Measurements from ENCODE around the gene KCNA10.

The KCNA10 gene

DNA sequence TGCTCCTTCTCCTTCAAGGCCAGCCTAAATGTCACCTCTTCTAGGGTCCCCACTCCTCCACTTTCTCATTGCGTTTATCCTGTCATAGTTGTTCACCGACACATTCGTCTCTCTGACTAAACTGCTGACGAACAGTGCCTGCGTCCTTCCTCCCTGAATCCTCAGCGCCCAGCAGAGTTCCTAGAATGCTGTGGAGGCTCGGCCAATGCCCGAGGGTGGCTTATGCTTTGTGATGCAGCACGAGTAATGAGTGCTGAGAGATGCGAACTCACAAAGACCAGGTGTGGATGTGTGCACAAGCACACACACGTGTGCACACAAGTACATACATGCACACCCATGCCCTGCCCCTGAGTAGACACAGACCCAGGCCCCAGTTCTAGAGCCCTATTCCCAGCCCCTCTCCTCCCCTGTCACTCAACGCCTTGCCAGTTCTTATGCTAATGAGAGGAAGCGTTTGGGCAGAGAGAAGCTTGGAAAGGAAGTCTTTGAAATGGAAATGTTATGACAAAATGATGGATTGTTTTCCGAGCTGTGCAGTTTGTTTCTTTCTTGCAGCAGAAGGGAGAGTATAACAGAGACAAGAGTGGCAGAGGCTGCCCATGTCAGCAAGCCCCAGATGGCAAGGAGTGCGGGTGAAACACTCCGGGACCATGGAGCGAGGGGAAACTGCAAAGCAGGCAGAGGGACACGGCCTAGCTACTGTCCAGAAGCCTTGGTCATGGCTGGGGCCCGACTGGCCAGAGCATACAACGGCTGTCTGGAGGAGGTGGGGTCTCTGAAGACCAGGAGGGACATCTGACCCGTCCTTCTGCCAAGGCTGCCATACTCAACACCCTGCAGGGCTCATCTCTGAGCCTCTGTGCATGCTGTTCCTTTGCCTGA lies 24.2 kb downstream of the KCNA10 start:
- no peak for DNase-seq

DNA sequence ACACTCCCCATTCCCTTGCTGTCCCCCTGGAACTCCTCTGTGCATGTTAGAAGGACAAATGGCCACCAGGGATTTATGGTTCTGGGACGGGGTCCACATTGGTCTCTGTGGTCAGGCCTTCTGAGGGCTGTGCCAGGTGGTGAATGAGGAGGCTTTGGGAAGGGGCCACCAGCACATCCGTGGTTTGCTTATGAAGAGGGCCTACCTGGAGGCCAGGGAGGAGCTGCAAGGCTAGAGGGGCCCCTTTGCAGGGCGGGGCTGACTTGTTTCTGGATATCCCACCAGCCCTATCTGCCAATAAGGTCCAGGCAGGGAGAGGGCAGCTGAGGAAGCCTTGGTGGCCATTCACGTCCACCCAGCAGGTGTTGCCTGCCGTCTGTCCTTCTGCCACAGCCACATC lies 24.9 kb downstream of the KCNA10 start:
- DNase-seq, result no peak

DNA sequence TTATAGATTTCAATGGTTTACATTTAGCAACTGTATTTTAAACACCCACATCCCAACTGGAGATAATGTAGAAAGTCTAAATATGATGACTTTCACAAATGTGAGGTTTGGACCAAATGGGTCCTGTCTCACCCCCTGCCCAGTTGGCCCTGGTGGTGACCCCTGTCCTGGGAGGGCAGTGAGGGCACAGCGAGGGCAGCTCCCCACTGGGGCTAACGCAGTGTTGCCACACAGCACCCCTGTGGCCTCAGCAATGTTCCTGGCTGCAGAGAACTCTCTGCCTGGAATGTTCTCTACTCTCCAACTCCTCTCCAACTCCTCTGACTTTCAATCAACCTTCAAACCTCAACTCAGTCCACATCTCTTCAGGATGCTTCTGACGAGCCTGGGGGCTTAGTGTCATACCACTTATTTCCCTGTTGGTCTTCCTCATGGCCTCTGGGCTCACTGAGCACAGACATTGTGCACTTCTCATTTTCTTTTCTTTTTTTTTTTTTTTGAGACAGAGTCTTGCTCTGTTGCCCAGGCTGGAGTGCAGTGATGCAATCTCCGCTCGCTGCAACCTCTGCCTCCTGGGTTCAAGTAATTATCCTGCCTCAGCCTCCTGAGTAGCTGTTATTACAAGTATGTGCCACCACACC lies 25.8 kb downstream of the KCNA10 start:
- no peak for DNase-seq

DNA sequence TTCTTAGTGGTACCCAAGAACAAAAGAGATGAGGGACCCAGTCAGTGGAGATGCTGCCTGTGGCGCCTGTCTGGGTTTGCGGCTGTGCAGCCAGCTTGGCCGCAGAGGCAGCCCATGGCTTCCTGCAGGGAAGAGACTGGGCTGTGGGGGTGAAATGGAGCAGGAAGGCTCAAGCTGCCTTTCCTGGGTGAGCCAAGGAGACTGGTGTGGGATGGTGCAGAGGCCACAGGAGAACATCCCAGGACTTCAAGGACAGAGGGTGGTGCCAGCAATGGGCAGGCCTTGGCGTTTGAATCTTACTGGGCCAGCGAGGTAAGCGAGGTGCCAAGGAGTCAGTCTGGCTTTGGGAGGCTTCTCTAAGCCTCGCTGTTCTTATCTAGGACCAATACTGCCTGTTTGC lies 26.4 kb downstream of the KCNA10 start:
- no peak for DNase-seq

DNA sequence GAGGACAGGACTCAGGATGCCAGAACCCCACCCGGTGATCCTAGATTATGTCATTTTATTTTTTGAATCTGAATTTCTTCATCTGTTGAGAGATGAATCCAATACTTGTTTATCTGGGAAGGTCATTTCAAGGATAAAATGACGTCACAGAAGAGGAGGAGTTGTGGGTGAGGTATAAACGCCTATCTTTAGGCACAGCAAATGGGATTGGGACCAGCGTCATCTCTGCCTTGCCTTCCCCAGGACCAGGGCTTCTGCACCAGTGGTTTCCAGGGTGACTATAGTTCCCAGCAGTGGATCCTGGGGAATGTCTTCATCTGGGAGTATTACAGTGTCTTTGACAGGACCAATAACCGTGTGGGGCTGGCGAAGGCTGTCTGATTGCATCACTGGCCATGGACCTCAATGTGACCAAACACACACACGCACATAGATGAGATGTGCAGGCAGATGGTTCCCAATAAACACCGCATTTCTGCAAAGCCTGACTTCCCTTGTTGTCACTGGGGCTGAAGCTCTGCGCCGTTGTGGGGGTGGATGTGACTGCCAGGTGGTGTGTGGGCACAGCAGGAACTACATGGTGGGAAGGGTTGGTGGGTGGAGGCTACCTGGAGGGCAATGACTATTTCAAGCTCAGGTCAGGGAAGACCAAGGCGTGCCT lies 28.1 kb downstream of the KCNA10 start:
- no peak for DNase-seq

DNA sequence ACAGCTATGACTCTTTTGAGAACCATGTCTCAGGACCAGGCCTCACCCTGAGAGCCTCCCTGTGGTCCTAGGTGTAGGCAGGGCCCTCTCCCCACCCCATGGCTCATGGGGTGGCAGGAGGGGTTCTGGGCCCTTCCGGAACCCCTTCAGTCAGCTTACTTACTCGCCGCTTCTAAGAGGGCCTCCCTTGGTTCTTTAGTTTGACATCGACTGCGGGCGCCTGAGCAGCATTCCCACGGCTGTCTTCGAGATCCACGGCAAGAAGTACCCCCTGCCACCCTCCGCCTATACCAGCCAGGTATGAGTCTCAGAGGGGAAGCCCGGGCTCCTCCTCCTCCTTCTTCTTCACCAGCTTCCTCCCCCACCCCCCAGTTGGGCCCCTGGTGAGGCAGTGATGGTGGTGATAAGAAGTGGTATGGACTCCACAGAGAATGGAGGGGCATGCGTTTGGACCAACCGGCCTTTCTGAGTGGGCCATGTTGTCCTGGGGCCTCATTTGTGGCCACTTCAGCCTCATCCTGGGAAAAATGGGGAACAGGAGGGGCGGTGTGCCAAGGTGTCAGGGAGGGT lies 28.9 kb downstream of the KCNA10 start:
- no peak for DNase-seq

DNA sequence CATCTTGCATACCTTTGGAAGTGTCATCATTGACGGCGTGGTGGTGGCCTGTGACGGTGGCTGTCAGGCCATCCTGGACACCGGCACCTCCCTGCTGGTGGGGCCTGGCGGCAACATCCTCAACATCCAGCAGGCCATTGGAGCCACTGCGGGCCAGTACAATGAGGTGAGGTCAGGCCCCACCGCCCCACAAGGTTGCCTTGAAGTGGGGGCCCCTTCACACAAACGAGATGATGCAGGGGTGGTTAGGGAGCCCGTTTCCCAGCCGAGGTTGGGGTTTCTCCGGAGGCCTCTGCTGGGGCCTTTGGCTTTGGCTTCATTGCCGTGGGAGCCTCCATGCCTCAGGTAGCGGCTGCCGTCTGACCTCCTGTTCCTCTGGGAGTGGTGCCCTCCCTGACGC lies 29.6 kb downstream of the KCNA10 start:
- DNase-seq, result no peak

DNA sequence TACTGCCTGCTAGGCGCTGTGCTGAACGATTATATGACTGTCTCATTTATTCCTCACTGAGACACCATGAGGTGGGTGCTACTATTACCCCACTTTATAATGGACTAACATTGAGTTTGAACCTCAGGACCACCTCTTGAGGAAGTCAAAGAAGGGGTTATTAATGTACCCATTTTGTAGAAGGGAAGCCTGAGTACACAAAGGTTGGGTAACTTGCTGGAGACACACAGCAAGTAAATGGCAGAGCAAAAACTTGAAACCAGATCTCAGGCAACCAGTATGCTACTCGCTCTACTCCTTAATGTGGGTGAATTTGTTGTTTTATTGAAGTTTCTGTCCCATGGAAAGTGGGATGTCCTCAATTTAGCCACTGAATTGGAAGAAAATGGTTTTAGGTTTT lies 30.1 kb downstream of the KCNA10 start:
- no peak for DNase-seq

DNA sequence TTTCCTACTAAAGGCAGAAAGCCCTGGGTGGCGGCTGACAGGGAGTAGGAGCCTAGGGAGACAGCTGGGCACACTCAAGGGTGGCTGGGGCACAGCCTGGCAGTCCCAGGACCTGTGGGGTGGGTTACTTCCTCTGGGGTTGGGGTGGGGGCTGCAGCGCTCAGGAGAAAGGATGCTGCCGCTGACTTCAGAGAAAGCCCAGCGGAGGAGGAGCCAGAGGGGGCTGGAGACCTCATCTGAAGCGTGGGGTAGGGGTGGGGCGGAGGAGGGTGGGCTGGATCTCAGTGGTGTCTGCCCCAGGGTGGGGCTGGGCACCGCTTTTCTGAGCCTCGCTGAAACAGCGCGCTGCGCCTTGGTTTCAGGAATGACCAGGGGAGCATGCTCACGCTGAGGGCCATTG lies 30.8 kb downstream of the KCNA10 start:
- no peak for DNase-seq

DNA sequence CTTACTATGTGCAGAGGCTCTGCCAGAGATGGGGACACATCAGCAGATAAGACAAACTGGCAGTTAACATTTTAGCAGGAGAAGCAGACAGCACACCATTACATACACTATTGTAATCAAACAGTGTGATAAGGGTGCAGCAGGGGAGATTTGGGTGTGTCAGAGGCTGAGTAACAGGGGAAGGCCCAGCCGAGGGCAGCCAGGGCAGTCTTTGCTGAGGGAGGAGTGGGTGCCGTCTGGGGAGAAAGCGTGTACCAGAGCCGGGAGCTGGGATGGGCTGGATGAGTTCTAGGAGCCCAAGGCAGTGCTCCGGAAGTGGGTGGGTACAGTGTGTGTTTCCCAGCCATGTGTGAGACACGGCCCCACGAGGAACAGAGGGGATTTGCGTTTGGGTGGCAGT lies 31.2 kb downstream of the KCNA10 start:
- DNase-seq, result no peak

DNA sequence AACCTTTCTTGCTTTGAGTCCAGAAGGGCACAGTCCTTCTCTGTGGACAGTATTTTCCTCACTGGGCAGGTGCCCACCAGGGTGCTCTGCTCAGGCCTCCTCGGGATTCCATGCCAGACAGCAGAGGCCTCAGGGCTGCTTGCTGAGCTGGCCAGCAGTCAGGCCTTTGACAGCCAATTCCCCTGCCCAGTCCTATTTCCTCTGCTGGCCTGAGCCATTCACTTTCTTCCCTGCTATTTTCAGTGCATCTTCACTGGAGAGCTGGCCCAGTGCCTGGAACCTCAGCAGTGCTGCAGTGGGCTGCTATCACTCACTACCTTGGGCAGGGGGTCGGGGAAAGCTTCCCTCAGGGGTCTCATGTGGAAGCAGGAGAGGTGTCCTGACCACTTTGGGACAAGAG lies 33.2 kb downstream of the KCNA10 start:
- DNase-seq, result no peak

DNA sequence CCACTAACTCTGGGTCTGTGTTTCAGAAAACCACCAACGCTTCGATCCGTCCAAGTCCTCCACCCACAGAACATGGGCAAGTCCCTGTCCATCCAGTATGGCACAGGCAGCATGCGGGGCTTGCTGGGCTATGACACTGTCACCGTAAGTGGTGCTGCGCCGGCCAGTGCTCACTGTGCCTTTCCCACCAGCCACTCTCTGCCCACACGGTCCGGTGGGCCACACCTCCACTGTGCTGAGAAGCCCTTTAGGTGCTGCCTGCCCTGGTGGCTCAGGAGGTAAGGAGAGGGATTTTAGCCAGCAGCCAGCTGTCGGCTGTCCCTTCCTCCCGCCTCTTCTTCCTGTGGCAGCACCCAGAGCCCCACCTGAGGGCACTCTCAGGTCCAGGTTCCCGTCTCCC lies 34.2 kb downstream of the KCNA10 start:
- no peak for DNase-seq

DNA sequence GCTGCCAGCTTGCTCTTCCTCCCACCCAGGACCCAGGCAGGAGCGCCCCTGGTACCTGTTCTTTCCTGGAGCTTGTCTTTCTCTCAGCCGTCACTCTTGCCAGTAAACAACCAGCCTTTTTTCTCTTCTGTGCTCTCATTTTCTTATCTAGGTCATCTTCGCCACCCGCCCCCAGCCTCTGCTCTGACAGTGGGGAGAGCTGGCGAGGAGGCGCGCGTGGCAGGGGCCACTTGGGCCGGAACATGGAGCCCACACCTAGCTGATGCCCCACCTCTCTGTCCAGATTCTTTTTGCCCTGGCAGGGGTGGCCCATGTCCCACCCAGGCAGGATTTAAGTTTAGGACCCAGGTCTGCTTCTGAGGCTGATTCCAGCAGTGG lies 35.7 kb downstream of the KCNA10 start:
- DNase-seq, result no peak

DNA sequence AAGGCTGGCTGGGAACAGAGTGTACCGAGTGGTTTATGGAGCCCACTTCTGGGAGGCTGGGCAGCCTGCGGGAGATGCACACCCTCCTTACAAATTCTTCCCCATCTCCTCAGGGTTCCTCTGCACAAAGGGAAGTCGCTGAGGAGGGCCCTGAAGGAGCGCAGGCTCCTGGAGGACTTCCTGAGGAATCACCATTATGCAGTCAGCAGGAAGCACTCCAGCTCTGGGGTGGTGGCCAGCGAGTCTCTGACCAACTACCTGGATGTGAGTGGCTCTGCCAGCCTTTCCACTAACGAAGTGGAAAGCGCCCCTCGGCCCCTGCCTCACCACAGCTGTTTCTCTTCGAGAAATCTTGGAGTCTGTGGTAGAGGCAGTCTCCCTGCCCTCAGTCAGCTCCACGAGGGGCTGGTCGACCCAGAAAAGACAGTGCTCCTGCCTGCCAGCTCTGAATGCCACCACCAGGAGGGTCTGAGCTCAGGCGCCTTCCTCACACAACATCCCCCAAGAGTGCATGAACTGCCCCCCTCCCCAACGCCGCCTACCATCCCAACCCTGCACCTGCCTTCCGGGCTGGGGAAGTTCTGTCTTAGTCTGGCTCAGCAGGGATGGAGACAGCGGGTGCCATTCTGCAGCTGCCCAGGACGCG lies 36.2 kb downstream of the KCNA10 start:
- no peak for DNase-seq

DNA sequence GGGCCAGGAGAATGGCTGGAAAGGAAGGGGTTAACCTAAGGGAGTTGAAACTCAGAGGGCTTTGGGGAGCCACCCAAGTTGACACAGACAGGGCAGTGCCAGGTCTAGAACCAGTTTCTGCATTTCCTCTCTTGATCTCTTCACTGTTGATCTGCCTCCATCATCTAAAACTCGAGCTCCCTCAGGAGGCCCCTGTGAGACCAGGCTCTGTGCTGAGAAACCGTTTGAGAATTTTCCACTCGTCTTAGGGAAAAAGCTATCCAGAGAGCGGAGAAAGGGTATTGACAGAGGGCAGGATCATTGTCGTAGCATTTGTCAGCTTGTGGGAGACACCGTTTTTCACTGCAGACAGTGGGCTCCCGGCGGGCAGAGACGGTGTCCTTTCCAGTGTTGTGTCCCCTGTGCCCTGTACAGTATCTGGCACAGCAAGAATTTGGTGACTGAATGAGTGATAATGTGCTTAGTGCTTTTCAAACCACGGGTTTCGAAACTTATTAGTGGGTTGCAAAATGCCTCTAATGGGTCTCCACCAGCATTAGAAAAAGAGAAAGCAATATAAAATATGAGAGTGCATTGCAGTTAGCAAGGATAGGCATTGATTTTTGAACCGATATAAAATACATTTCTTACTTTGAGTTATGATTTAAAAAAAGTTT lies 36.9 kb downstream of the KCNA10 start:
- DNase-seq, result no peak

DNA sequence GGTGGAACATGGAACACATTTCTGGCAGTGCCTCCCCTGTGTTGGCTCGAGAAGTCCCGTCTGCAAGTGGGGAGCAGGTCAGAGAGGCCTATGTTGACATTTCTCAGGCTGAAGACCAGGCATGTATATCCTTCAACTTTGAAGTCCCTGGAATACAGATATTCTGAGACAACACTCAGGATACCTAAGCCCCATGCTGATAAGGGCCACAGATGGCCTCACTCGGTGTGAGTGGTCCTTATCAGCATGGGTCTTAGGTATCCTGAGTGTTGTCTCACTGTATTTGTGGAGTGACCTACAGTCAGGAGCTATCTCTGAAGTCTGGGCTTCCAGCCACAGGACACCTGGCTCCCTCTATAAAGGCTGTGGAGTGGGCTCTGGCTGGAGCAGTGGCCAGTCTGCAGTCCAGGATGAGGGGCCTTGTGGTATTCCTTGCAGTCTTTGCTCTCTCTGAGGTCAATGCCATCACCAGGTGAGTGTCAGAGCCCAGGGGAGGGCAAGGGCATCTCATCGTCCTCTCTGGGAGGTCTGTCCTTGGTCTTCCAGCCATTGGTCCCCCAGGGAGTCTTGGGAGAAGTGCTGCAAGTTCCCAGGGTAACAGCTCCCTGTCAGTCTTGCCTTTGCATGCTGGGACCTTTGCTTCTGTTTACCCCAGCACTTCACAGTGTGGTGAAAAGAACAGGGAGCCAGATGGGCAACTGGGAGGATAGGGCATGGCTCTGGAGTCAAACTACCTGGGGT lies 38.4 kb downstream of the KCNA10 start:
- no peak for DNase-seq

DNA sequence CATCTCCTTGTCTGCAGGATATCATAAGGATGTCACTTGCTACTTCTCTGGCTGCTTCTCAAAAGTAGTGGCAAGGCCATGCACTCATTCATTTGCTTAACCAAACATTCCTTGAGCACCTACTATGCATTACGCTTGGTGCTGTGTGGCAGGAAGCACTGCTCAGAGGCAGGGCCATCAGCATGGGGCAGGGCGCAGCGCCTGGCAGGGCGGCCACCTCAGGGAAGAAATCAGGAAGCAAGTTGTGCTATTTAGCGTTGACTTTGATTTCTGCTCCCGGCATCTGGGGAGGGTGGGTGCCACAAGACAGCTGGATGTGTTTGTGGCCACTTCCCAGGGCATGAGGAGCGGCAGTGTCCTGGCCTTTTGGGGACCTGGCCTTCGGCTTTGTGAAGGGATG lies 40.1 kb downstream of the KCNA10 start:
- no peak for DNase-seq

DNA sequence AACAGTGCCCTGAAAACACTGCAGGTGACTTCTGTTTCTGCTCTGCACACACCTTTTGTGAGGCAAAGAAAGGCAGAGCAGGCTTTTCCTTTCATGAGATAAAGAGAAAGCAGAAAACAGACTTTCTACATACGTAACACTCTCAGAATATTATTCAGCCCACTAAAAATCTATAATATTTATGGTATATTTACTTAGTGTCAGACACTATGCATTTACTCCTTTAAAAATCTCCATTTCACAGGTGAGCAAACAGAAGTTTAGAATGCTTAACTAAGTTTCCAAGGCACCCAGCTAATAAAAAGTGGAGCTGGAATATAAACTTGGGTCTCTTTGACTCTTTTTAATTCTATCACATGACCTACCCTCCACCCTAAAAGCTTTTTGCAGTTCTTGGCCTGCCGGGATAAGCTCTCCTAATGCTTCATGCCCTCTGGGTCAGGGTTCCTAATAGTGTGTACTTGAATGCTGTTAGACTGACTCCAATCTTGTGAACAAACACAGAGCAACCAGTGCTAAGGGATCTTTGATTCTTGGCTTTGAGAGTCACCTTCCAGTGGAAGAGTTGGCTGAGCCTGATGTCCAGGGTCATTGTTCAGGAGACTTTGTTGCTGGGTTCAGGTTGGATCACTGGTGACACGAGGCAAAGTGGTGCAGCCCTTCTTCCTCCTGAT lies 40.9 kb downstream of the KCNA10 start:
- DNase-seq, result no peak

DNA sequence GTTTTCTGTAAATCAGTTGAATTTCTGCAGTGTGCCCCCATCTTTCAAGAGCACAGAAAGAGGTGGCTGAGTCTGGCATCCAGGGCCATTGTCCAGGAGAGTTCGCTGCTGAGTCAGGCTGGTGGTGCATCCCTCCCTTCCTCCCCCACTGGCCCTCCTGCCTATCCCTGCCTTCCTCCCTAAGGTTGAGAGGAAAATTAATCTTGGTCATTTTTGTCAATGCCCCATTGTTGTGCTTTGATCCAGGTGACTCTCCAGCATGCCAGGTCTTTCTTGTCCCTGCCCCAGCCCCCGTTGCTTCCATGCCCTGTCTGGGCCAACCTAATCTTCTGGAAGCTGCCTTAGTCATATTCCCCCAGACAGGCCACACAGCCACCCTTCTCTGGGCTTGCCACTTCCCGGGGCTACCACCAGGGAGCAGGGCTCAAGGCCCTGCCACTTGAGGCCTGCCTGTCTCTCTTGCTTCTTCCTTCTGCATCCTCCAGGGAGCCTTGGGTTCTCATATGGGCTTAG lies 41.5 kb downstream of the KCNA10 start:
- DNase-seq, result no peak

DNA sequence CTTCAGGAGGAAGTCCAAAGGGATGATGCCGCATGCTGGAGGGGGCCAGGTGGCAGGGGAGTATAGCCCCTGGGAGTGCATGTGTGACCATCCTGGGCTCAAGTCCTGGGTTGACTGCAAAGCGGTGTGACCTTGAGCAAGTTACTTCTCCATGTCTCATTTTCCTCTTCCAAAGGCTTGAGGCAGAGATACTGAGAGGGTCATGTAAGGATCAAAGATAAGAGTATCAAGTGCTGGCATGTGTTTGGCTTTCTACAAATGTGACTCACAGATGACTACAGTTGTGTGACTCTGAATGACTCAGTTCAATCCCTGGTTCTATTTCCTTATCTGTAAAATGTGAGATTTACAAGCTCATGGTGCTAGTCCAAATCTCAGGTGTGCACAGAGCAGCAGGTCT lies 41.9 kb downstream of the KCNA10 start:
- DNase-seq, result no peak
